Pancreas (tissue), 10 donors: ENCODE results near the gene EFTUD2. TPM values are rescaled to one million over a fixed set of nuclear protein-coding genes. Genes with fewer than 3 reads are reported as not detected.

Experiments used
- ATAC-seq, 4 donors: fragments of 200-7000 bp; cut with Tn5 transposase; one replicate each; pipeline versions ENCODE4 v1.8.0 to v1.9.1; 2020; ENCODE audit warnings: mild to moderate bottlenecking in 4 of 4, moderate library complexity in 4 of 4
- DNase-seq, 6 donors: peaks; one replicate each; pipeline ENCODE4 v3.0.0-alpha.2; 2020
- FAIRE-seq: peaks from 2 replicates; lab custom pipeline; 2012; peaks lifted over from hg19 to GRCh38; lab: Jason Lieb, UNC
- H3K27ac ChIP-seq, 4 donors: fragments of 200-600 bp; sonication (generic); 1 replicate in 3 of 4; 2 replicates in 1 of 4; pipeline versions ENCODE4 v1.5.0 to v1.8.0; 2020
- H3K27me3 ChIP-seq, 4 donors: fragments of 200-600 bp; one replicate each; pipeline ENCODE4 v1.8.0; 2021
- H3K36me3 ChIP-seq, 3 donors: fragments of 200-600 bp; sonication (generic) in 1 of 3; one replicate each; pipeline versions ENCODE4 v1.5.0 to v1.8.0; 2020 to 2021
- H3K4me1 ChIP-seq, 3 donors: fragments of 200-600 bp; one replicate each; pipeline ENCODE4 v1.8.0; 2021
- H3K4me3 ChIP-seq, 4 donors: fragments of 200-600 bp; sonication (generic) in 2 of 4; one replicate each; pipeline versions ENCODE4 v1.5.0 to v1.8.0; 2020 to 2021
- H3K9me3 ChIP-seq, 4 donors: fragments of 200-600 bp; one replicate each; pipeline ENCODE4 v1.8.0; 2021
- CTCF ChIP-seq, 4 donors: fragments of 200-600 bp; sonication (generic) in 3 of 4; IDR thresholded peaks; one replicate each; pipeline versions ENCODE4 v1.5.0 to v1.8.0; 2021; ENCODE audit warnings: antibody characterized with exemption in 4 of 4
- WGBS, 2 donors: extraction: QIAGEN DNeasy Blood & Tissue Kit; methylation state at CpG; one replicate each; pipeline ENCODE4 v1.1.7; 2013; 5-methylcytosine and 5-hydroxymethylcytosine counted together
- intact Hi-C, 3 donors: fragments of 100-400 bp; cut with DNase I; formaldehyde crosslinking; loops; one replicate each; pipeline versions ENCODE4 v1.11.1 to v1.14.2; 2022
- polyA plus RNA-seq, 2 donors: library from polyadenylated mRNA; stranded (reverse); fragments of 200-250 nt; gene quantifications; one replicate each; pipeline ENCODE4 v1.2.3, GENCODE V29; 2013
- total RNA-seq, 6 donors: library from RNA; stranded (reverse); fragmentation: NEBNext Ultra II Directional in 4 of 6; extraction: Animal tissue kit (Norgen Biotek cat#: 25700) in 4 of 6; gene quantifications; one replicate each; pipeline versions ENCODE4 v1.2.1 to v1.2.4, GENCODE V29; 2021 to 2023
- donor health status: healthy with polysubstance abuse.
- donor health status: DM: no; HTN: no; CAD: no; lungs with moderate emphysema.
- donor health status: DM: no; HTN: no; CAD: no.
- donor health status: control.
- donor health status: control.
- donor health status: Bipolar disorder and iron deficiency.
- donor health status: DM: yes; HTN: yes; CAD: no.
- donor health status: DM: no; HTN: no; CAD: no.
- donor health status: DM: no; HTN: no; CAD: no.
- donor health status: DM: yes; HTN: yes; CAD: no.

EFTUD2 gene
- total and polyA plus RNA-seq, 8 donors, result 18.8 to 42.7 (median 33.5) TPM

- no peak for TF ChIP-seq CTCF (IDR thresholded peaks at IDR 0.05)
- intact Hi-C loops, result no loop called here
- Histone ChIP-seq H3K4me3 (no peak overlapping the region), H3K36me3 (peaks cover 0 to 15% (median 7%) of the 10 kb centered on the region in 3 donors), H3K27ac (no peak overlapping the region), H3K4me1 (peaks cover 0 to 2% (median 0%) of the 10 kb centered on the region in 3 donors), H3K9me3 (no peaks in the 10 kb centered on the region), H3K27me3 (no peaks in the 10 kb centered on the region)
- FAIRE-seq, result no peak
- ATAC-seq, result no peak
- DNase-seq, result no peak
These were observed 7.0 kb downstream of the EFTUD2 start for GRCh38 chr17:44892250-44892649.

DNA sequence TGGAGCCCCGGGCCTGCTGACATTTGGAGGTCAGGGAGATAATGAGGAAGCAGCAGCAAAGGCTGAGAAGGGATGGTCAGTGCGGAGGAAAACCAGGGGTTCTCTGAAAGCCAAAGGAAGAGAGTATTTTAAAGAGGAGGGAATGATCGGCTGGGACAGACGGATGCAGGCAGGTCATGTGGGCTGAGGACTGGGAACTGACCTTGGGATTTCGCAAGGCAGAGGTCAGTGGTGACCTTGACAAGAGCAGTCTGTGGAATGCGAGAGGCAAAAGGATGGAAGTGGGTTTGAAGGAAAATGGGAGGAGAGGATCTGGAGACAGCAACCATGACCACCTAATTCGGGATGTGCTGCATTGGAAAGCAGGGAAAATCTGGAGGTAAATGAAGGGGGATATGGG, 10.2 kb downstream of the EFTUD2 start:
- Histone ChIP-seq H3K4me1 (no peaks in the 10 kb centered on the region), H3K27ac (no peak overlapping the region), H3K9me3 (no peaks in the 10 kb centered on the region), H3K4me3 (no peak overlapping the region), H3K36me3 (peaks cover 0 to 23% (median 13%) of the 10 kb centered on the region in 3 donors), H3K27me3 (no peaks in the 10 kb centered on the region)
- TF ChIP-seq CTCF (IDR thresholded peaks at IDR 0.05), result no peak
- 54 to 65% methylated on average over 7 of the region's 7 CpGs for WGBS, 2 donors
- no peak for DNase-seq
- intact Hi-C loops, result no loop called here
- ATAC-seq, result no peak
- no peak for FAIRE-seq

GRCh38 chr17:44887971-44888954, 11.0 kb downstream of the EFTUD2 start:
- intact Hi-C loops, result no loop called here
- DNase-seq (no peak), ATAC-seq (no peak), FAIRE-seq (no peak)
- no peak overlapping the region for H3K27ac ChIP-seq
- no peaks in the 10 kb centered on the region for H3K27me3 ChIP-seq
- peaks cover 0 to 22% (median 15%) of the 10 kb centered on the region in 3 donors for H3K36me3 ChIP-seq
- no peaks in the 10 kb centered on the region for H3K9me3 ChIP-seq
- TF ChIP-seq CTCF (IDR thresholded peaks at IDR 0.05), result no peak
- 82 to 86% methylated on average over 10 of the region's 10 CpGs for WGBS, 2 donors
- H3K4me1 ChIP-seq, result no peaks in the 10 kb centered on the region
- no peak overlapping the region for H3K4me3 ChIP-seq

- H3K36me3 ChIP-seq, result peaks cover 0 to 29% (median 15%) of the 10 kb centered on the region in 3 donors
- no peak for DNase-seq
- FAIRE-seq, result no peak
- ATAC-seq, result no peak
- intact Hi-C loops, result no loop called here
- H3K9me3 ChIP-seq, result no peaks in the 10 kb centered on the region
- H3K27ac ChIP-seq, result no peak overlapping the region
- TF ChIP-seq CTCF (IDR thresholded peaks at IDR 0.05), result no peak
- no peak overlapping the region for H3K4me3 ChIP-seq
- WGBS, 2 donors, result 81 to 86% methylated on average over 1 of the region's 1 CpG
- H3K4me1 ChIP-seq, result no peaks in the 10 kb centered on the region
- no peaks in the 10 kb centered on the region for H3K27me3 ChIP-seq
These were observed 12.2 kb downstream of the EFTUD2 start for GRCh38 chr17:44887016-44887415.

DNA sequence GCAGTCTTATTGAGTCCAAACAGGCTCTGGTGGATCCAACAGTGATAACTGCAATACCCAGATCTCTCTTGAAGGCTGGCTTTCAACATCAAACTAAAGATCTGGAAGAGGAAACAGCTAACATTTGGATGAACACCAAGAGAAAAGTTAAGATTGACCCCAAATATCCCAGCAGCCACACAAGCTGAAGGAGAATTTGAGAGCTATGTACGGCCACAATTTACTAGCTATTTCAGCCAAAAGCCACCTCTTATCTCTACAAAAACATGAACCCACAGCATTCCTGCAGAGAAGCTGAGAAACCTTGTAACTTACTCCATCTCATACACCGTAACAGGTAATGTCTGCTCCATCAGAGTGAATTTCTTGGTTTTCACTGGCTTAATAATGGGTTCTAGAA, 14.3 kb downstream of the EFTUD2 start:
- no peak for TF ChIP-seq CTCF (IDR thresholded peaks at IDR 0.05)
- no peak for DNase-seq
- WGBS, 2 donors, result 92 to 93% methylated on average over 2 of the region's 2 CpGs
- H3K4me3 ChIP-seq, result no peak overlapping the region
- no peaks in the 10 kb centered on the region for H3K27me3 ChIP-seq
- H3K27ac ChIP-seq, result no peak overlapping the region
- intact Hi-C loops, result no loop called here
- FAIRE-seq, result no peak
- no peaks in the 10 kb centered on the region for H3K4me1 ChIP-seq
- H3K9me3 ChIP-seq, result no peaks in the 10 kb centered on the region
- no peak for ATAC-seq
- H3K36me3 ChIP-seq, result peaks cover 0 to 45% (median 17%) of the 10 kb centered on the region in 3 donors
